ENCODE data around the gene BAG1.

BAG1 gene

GRCh38 chr9:33256236-33256635 is 8.3 kb downstream of the BAG1 start:
- DNase-seq (ENCODE audit: low read depth in 2 of 2), result no peak
- no peak overlapping the region for H3K4me3 ChIP-seq (replicated peaks in 1 of 2; ENCODE audit: low read depth in 2 of 2, low read length in 2 of 2)
- no peak for TF ChIP-seq CTCF (IDR thresholded peaks at IDR 0.05; ENCODE audit: low read depth, low read length)

GRCh38 chr9:33255471-33255870 is 9.0 kb downstream of the BAG1 start:
- DNase-seq (ENCODE audit: low read depth in 2 of 2), result no peak
- no peak for TF ChIP-seq CTCF (IDR thresholded peaks at IDR 0.05; ENCODE audit: low read depth, low read length)
- no peak overlapping the region for H3K4me3 ChIP-seq (replicated peaks in 1 of 2; ENCODE audit: low read depth in 2 of 2, low read length in 2 of 2)

GRCh38 chr9:33255014-33255413 is 9.5 kb downstream of the BAG1 start:
- TF ChIP-seq CTCF (IDR thresholded peaks at IDR 0.05; ENCODE audit: low read depth, low read length), result no peak
- H3K4me3 ChIP-seq (replicated peaks in 1 of 2; ENCODE audit: low read depth in 2 of 2, low read length in 2 of 2), result no peak overlapping the region
- DNase-seq (ENCODE audit: low read depth in 2 of 2), result no peak

- no peak overlapping the region for H3K4me3 ChIP-seq (replicated peaks in 1 of 2; ENCODE audit: low read depth in 2 of 2, low read length in 2 of 2)
- no peak for TF ChIP-seq CTCF (IDR thresholded peaks at IDR 0.05; ENCODE audit: low read depth, low read length)
- DNase-seq (ENCODE audit: low read depth in 2 of 2), result no peak
Measured at GRCh38 chr9:33254211-33254610, 10.3 kb downstream of the BAG1 start.

- DNase-seq (ENCODE audit: low read depth in 2 of 2), result peak; percentile 48 to 69
- H3K4me3 ChIP-seq (replicated peaks in 1 of 2; ENCODE audit: low read depth in 2 of 2, low read length in 2 of 2), result no peak overlapping the region
- TF ChIP-seq CTCF (IDR thresholded peaks at IDR 0.05; ENCODE audit: low read depth, low read length), result no peak
Measured at GRCh38 chr9:33250458-33250995, 14.0 kb downstream of the BAG1 start.

- TF ChIP-seq CTCF (IDR thresholded peaks at IDR 0.05; ENCODE audit: low read depth, low read length), result no peak
- no peak overlapping the region for H3K4me3 ChIP-seq (replicated peaks in 1 of 2; ENCODE audit: low read depth in 2 of 2, low read length in 2 of 2)
- DNase-seq (ENCODE audit: low read depth in 2 of 2), result no peak
Measured at GRCh38 chr9:33249983-33250382, 14.5 kb downstream of the BAG1 start.

- no peak overlapping the region for H3K4me3 ChIP-seq (replicated peaks in 1 of 2; ENCODE audit: low read depth in 2 of 2, low read length in 2 of 2)
- no peak for TF ChIP-seq CTCF (IDR thresholded peaks at IDR 0.05; ENCODE audit: low read depth, low read length)
- no peak for DNase-seq (ENCODE audit: low read depth in 2 of 2)
Measured at GRCh38 chr9:33249087-33249658, 15.3 kb downstream of the BAG1 start.

All from cardiac fibroblast (primary cell).